H1 (cell line): Measurements from ENCODE around the gene FIZ1. TPM values are rescaled to one million over a fixed set of nuclear protein-coding genes. Genes with fewer than 3 reads are reported as not detected.

Experiments
- BCL11A ChIP-seq, 2 experiments: IDR thresholded peaks; one replicate each; pipeline ENCODE4 v1.6.1; 2011; ENCODE audit warnings: low read depth in 2 of 2, low read length in 2 of 2, mild to moderate bottlenecking in 2 of 2
- CHD7 ChIP-seq: fragments of 300-600 bp; sonication (generic); IDR thresholded peaks from 2 replicates; pipeline ENCODE4 v1.7.1; 2012; ENCODE audit warnings: low read length, moderate library complexity, mild to moderate bottlenecking, inconsistent platforms; ENCODE audit not compliant: insufficient replicate concordance
- JUND ChIP-seq: IDR thresholded peaks from 2 replicates; pipeline ENCODE4 v1.6.1; 2011; ENCODE audit warnings: mild to moderate bottlenecking, improper control_type of control experiment, low read length
- KDM1A ChIP-seq: fragments of 200-600, 300-600 bp; sonication (generic); IDR thresholded peaks from 2 replicates; pipeline ENCODE4 v1.7.1; 2016; ENCODE audit warnings: mild to moderate bottlenecking, low read length, borderline replicate concordance
- POLR2A ChIP-seq, 2 experiments: IDR thresholded peaks; 1 replicate in 1 of 2; 2 replicates in 1 of 2; pipeline ENCODE4 v1.6.1; 2011; ENCODE audit warnings: low read depth in 2 of 2, low read length in 2 of 2, mild to moderate bottlenecking in 2 of 2; ENCODE audit errors: control extremely low read depth in 1 of 2
- POLR2AphosphoS5 ChIP-seq: IDR thresholded peaks from 2 replicates; pipeline ENCODE4 v1.6.1; 2011; ENCODE audit warnings: low read depth, low read length
- RAD21 ChIP-seq, 2 experiments: IDR thresholded peaks in 1 of 2; conservative IDR thresholded peaks in 1 of 2; 2 replicates each; pipeline ENCODE4 v1.6.1; 2011; ENCODE audit warnings: low read depth in 2 of 2, low read length in 2 of 2, improper control_type of control experiment in 1 of 2, inconsistent platforms in 1 of 2, mild to moderate bottlenecking in 1 of 2, moderate library complexity in 1 of 2
- SIRT6 ChIP-seq: IDR thresholded peaks from one replicate; pipeline ENCODE4 v1.7.1; 2012; ENCODE audit warnings: low read length, inconsistent platforms
- TBP ChIP-seq: IDR thresholded peaks from 2 replicates; pipeline ENCODE4 v1.6.1; 2011; ENCODE audit warnings: low read depth, low read length, improper control_type of control experiment
- TCF12 ChIP-seq: IDR thresholded peaks from 2 replicates; pipeline ENCODE4 v1.6.1; 2011; ENCODE audit warnings: low read depth, mild to moderate bottlenecking, low read length
- ZNF274 ChIP-seq: IDR thresholded peaks from 2 replicates; pipeline ENCODE4 v1.7.0; 2012; ENCODE audit warnings: low read length, borderline replicate concordance; ENCODE audit errors: extremely low read depth
- polyA plus RNA-seq, 7 experiments: library from polyadenylated mRNA; depleted of rRNA in 3 of 7; stranded (reverse) in 5 of 7; unstranded in 2 of 7; fragments of >200 nt in 5 of 7; fragments of 200-250 nt in 2 of 7; gene quantifications; 1 replicate in 5 of 7; 2 replicates in 1 of 7; 4 replicates in 1 of 7; pipeline versions ENCODE4 v1.2.1 to v1.2.3, GENCODE V29; 2011 to 2013; ENCODE audit warnings: missing spikeins in 2 of 7, mixed read lengths in 2 of 7
- total RNA-seq: library from RNA; stranded (reverse); fragmentation: NEBNext Ultra II Directional; extraction: Animal tissue kit (Norgen Biotek cat#: 25700); gene quantifications from 2 replicates; pipeline ENCODE4 v1.2.1, GENCODE V29; 2021

The FIZ1 gene
- total and polyA plus RNA-seq, 2 of the 8 experiments (the other 6 are each of a cell fraction or from before 2014, with no cell fraction given), result 9.1 to 18.5 TPM

GRCh38 chr19:55591555-55591954, 7.8 kb downstream of the FIZ1 start (continued):
- TF ChIP-seq TCF12, result no peak
- TF ChIP-seq BCL11A (IDR thresholded peaks at IDR 0.05; ENCODE audit: low read depth in 2 of 2, low read length in 2 of 2), result no peak
- TF ChIP-seq POLR2A (IDR thresholded peaks at IDR 0.05; ENCODE audit: control extremely low read depth in 1 of 2, low read depth in 2 of 2, low read length in 2 of 2), result no peak
- no peak for TF ChIP-seq TBP
- no peak for TF ChIP-seq KDM1A
- peak; percentile 95 for TF ChIP-seq JUND
- TF ChIP-seq SIRT6, result no peak
- no peak for TF ChIP-seq RAD21 (IDR thresholded peaks at IDR 0.05 in 1 of 2, conservative IDR thresholded peaks at IDR 0.05 in 1 of 2; ENCODE audit: low read depth in 2 of 2, low read length in 2 of 2)
- TF ChIP-seq CHD7, result no peak
- TF ChIP-seq POLR2AphosphoS5, result peak; percentile 42
- no peak for TF ChIP-seq ZNF274
